Panc1 (cell line): Measurements from ENCODE around the gene SMIM10L2A. TPM values are rescaled to one million over a fixed set of nuclear protein-coding genes. Genes with fewer than 3 reads are reported as not detected.

Experiments used
- ATAC-seq: fragments of 200-7000 bp; cut with Tn5 transposase; 2 replicates; pipeline ENCODE4 v1.9.1; 2020; ENCODE audit warnings: mild to moderate bottlenecking, moderate library complexity
- BruUV-seq: library from RNA; stranded (reverse); fragments of 400-500 nt; replicated peaks from 2 replicates; lab custom pipeline; 2021; lab: Mats Ljungman, UMichigan
- CTCF ChIA-PET: fragments of 300-600 bp; sonication (Branson Sonifier 250); formaldehyde crosslinking; loops from one replicate; lab custom pipeline; 2022; ENCODE audit warnings: antibody characterized with exemption; lab: Charles Lee
- POLR2A ChIA-PET: fragments of 300-600 bp; sonication (Branson Sonifier 250); formaldehyde crosslinking; loops from one replicate; lab custom pipeline; 2022; ENCODE audit warnings: antibody characterized with exemption; lab: Charles Lee
- DNase-seq: peaks from one replicate; pipeline ENCODE4 v3.0.0-alpha.2; 2010; ENCODE audit warnings: low read depth, low spot score
- H3K27ac ChIP-seq: 2 replicates; pipeline ENCODE4 v1.5.1; 2011; ENCODE audit warnings: mild to moderate bottlenecking, low read length, inconsistent platforms
- H3K27me3 ChIP-seq: fragments of 200-500 bp; sonication (Bioruptor generic); 2 replicates; pipeline ENCODE4 v1.6.0; 2014; ENCODE audit warnings: low read length, inconsistent platforms; ENCODE audit not compliant: control insufficient read depth, insufficient read depth
- H3K36me3 ChIP-seq: fragments of 200-500 bp; sonication (Bioruptor generic); 2 replicates; pipeline ENCODE4 v1.5.1; 2014; ENCODE audit warnings: inconsistent platforms, mild to moderate bottlenecking, low read length, moderate library complexity; ENCODE audit not compliant: control insufficient read depth, insufficient read depth
- H3K4me1 ChIP-seq: 2 replicates; pipeline ENCODE4 v1.5.1; 2011; ENCODE audit warnings: inconsistent platforms, mild to moderate bottlenecking, low read length, moderate library complexity; ENCODE audit not compliant: control insufficient read depth, insufficient read depth
- H3K4me3 ChIP-seq, 2 experiments: 2 replicates each; pipeline ENCODE4 v1.5.1; 2011 to 2012; ENCODE audit warnings: low read depth in 2 of 2, low read length in 2 of 2, mild to moderate bottlenecking in 2 of 2, inconsistent platforms in 1 of 2, moderate library complexity in 1 of 2
- H3K9me3 ChIP-seq: fragments of 200-500 bp; sonication (Bioruptor generic); 2 replicates; pipeline ENCODE4 v1.5.1; 2014; ENCODE audit warnings: low read depth, mild to moderate bottlenecking, inconsistent platforms, low read length, moderate library complexity; ENCODE audit not compliant: control insufficient read depth, insufficient read depth
- POLR2AphosphoS5 ChIP-seq: IDR thresholded peaks from 2 replicates; pipeline ENCODE4 v1.6.1; 2012; ENCODE audit warnings: mild to moderate bottlenecking, low read depth, low read length, moderate library complexity
- SIN3A ChIP-seq: IDR thresholded peaks from 2 replicates; pipeline ENCODE4 v1.6.1; 2012; ENCODE audit warnings: low read depth, mild to moderate bottlenecking, low read length, moderate library complexity, borderline replicate concordance; ENCODE audit not compliant: insufficient read depth
- TCF7L2 ChIP-seq: IDR thresholded peaks from 2 replicates; pipeline ENCODE4 v1.6.1; 2011; ENCODE audit warnings: mild to moderate bottlenecking, low read depth, low read length, inconsistent platforms
- in situ Hi-C: cut with HindIII; loops from 2 replicates; pipeline ENCODE4 v1.10.0; 2016; ENCODE audit warnings: low sequenced_read_pairs, low pct_unique_long_range_greater_than_20kb
- intact Hi-C: fragments of 100-400 bp; cut with micrococcal nuclease; formaldehyde crosslinking; loops from one replicate; pipeline ENCODE4 v1.10.0; 2022; ENCODE audit not compliant: unreplicated experiment
- total RNA-seq: library from RNA; stranded (reverse); gene quantifications from one replicate; pipeline ENCODE4 v1.2.1, GENCODE V29; 2021; ENCODE audit not compliant: unreplicated experiment
- TF ChIP-seq, protein P1 (sequence below), 2 experiments: IDR thresholded peaks; 2 replicates each; pipeline ENCODE4 v1.6.1; 2011 to 2012; ENCODE audit warnings: low read depth in 2 of 2, control low read depth in 1 of 2, low read length in 1 of 2, mild to moderate bottlenecking in 1 of 2, moderate library complexity in 1 of 2; ENCODE audit not compliant: insufficient read depth in 1 of 2
- TF ChIP-seq, protein P2 (sequence below): fragments of 450-650 bp; IDR thresholded peaks from 2 replicates; pipeline ENCODE4 v1.5.1; 2017; ENCODE audit warnings: mild to moderate bottlenecking

SMIM10L2A gene
- total RNA-seq, 1 experiment from 2014 or later: 0.36 TPM

DNA sequence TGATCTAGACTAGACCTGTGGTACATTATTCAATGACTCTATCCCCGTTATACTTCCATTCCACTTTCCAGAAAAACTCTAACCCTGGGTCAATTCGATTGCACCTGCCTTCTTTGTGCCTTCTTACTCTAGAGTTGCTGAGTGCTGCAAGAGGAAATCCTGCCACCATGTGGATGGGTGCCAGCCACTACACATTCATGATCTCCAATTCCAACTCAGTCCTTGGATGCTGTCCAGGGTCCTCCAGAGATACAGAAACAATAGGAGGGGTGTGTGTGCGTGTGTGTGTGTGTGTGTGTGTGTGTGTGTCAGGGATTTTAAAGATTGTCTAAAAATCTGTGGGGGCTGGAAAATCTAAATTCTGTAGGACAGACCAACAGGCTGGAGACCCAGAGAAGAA, 55.8 kb downstream of the SMIM10L2A start:
- CTCF ChIA-PET: no interaction called here
- no TSS peak for BruUV-seq
- TF ChIP-seq, protein P1, sequence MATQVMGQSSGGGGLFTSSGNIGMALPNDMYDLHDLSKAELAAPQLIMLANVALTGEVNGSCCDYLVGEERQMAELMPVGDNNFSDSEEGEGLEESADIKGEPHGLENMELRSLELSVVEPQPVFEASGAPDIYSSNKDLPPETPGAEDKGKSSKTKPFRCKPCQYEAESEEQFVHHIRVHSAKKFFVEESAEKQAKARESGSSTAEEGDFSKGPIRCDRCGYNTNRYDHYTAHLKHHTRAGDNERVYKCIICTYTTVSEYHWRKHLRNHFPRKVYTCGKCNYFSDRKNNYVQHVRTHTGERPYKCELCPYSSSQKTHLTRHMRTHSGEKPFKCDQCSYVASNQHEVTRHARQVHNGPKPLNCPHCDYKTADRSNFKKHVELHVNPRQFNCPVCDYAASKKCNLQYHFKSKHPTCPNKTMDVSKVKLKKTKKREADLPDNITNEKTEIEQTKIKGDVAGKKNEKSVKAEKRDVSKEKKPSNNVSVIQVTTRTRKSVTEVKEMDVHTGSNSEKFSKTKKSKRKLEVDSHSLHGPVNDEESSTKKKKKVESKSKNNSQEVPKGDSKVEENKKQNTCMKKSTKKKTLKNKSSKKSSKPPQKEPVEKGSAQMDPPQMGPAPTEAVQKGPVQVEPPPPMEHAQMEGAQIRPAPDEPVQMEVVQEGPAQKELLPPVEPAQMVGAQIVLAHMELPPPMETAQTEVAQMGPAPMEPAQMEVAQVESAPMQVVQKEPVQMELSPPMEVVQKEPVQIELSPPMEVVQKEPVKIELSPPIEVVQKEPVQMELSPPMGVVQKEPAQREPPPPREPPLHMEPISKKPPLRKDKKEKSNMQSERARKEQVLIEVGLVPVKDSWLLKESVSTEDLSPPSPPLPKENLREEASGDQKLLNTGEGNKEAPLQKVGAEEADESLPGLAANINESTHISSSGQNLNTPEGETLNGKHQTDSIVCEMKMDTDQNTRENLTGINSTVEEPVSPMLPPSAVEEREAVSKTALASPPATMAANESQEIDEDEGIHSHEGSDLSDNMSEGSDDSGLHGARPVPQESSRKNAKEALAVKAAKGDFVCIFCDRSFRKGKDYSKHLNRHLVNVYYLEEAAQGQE (IDR thresholded peaks at IDR 0.05; ENCODE audit: insufficient read depth in 1 of 2, low read depth in 2 of 2, low read length in 1 of 2): peak; percentile 81 to 82; a peak in 3 of 4 replicates
- TF ChIP-seq TCF7L2: no peak
- TF ChIP-seq SIN3A: no peak
- TF ChIP-seq, protein P2, sequence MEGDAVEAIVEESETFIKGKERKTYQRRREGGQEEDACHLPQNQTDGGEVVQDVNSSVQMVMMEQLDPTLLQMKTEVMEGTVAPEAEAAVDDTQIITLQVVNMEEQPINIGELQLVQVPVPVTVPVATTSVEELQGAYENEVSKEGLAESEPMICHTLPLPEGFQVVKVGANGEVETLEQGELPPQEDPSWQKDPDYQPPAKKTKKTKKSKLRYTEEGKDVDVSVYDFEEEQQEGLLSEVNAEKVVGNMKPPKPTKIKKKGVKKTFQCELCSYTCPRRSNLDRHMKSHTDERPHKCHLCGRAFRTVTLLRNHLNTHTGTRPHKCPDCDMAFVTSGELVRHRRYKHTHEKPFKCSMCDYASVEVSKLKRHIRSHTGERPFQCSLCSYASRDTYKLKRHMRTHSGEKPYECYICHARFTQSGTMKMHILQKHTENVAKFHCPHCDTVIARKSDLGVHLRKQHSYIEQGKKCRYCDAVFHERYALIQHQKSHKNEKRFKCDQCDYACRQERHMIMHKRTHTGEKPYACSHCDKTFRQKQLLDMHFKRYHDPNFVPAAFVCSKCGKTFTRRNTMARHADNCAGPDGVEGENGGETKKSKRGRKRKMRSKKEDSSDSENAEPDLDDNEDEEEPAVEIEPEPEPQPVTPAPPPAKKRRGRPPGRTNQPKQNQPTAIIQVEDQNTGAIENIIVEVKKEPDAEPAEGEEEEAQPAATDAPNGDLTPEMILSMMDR: peak; percentile 64
- TF ChIP-seq POLR2AphosphoS5: no peak
- Histone ChIP-seq H3K4me3 (no peak overlapping the region), H3K27me3 (peaks cover 4% of the 10 kb centered on the region; the same call in 1 of the 2 replicates), H3K27ac (no peak overlapping the region), H3K9me3 (no peaks in the 10 kb centered on the region), H3K36me3 (no peaks in the 10 kb centered on the region), H3K4me1 (no peaks in the 10 kb centered on the region)
- ATAC-seq (peak; percentile 89), DNase-seq (peak; percentile 15)
- in situ Hi-C loops (no loop called here), intact Hi-C loops (loop anchor here (1.0 kb wide), 1 partner anchor 291 kb away; no protein-coding TSS in a partner anchor)
- POLR2A ChIA-PET: no interaction called here

Other genes starting within 250 kb of the SMIM10L2A start
- gene ETDA, start 169.9 kb upstream of the SMIM10L2A start, total RNA-seq: not detected
- gene ETDC, start 112.5 kb upstream of the SMIM10L2A start, total RNA-seq: not detected
- gene ZNF75D, start 77.8 kb upstream of the SMIM10L2A start, total RNA-seq: 9.7 TPM
- 13.1 TPM for gene ZNF449, start 77.1 kb upstream of the SMIM10L2A start, total RNA-seq
- 19.6 TPM for gene INTS6L, start 98.7 kb downstream of the SMIM10L2A start, total RNA-seq